ENCODE results near the gene CNKSR2.

The CNKSR2 gene

GRCh38 chrX:21658152-21658737 lies 284.0 kb downstream of the CNKSR2 start, which contains the start of gene KLHL34:
Gene KLHL34 (minus strand): TSS chrX:21658330. CDS start chrX:21657788, 542 bp downstream.
- H3K27ac Mint-ChIP-seq: peak within 1 kb of the TSS; percentile 28
- CTCF ChIA-PET: no interaction called here
- H3K4me3 Mint-ChIP-seq: peak within 1 kb of the TSS; percentile 65
- peak; percentile 29 for DNase-seq
- no peaks in the 10 kb centered on the region for H3K9me3 Mint-ChIP-seq
- peaks cover 20% of the 10 kb centered on the region for H3K27me3 Mint-ChIP-seq
- H3K36me3 Mint-ChIP-seq: peaks cover 4% of the 10 kb centered on the region
- peaks cover 9% of the 10 kb centered on the region for H3K4me1 Mint-ChIP-seq

DNA sequence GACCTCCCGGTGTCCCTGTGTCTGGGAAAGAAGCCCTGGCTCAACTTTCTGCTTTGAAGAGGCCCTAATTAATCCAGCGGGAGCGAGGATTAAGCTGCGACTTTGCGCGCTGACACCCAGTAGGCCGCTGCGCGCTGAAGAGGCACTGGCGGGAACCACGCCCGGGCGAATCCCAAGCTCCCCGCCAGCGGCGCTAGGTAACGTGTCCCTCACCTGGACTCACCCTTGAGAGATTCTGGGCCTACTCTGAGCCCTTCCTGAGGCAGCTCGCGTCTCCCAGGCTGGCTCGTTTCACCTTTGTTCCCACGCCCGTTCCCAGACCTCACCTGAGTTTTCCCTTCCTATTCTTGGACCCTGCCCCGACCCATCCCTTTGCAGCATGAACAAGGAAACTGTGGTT lies 284.5 kb downstream of the CNKSR2 start:
- CTCF ChIA-PET: no interaction called here

DNA sequence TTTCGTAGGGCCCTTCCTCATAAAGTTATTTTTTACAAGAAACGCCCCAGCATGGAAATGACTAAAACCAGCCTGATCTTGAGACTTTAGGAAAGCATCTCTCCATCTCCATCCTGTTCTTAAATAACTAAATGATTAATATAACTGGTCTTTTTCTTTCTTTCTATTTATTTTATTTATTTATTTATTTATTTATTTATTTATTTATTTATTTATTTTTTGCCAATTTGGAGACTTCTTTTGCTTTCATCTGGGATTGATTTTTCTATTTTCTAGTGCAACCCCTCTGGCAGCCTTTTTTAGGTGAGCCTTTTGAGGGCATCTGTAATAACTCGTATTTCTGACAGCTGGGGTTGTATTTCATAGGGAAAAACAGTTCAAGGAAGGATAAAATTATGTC lies 285.1 kb downstream of the CNKSR2 start:
- H3K4me3 Mint-ChIP-seq: peak overlapping the region; percentile 65
- peaks cover 4% of the 10 kb centered on the region for H3K36me3 Mint-ChIP-seq
- no peaks in the 10 kb centered on the region for H3K9me3 Mint-ChIP-seq
- CTCF ChIA-PET: no interaction called here
- H3K27me3 Mint-ChIP-seq: peaks cover 20% of the 10 kb centered on the region
- DNase-seq: no peak
- peaks cover 9% of the 10 kb centered on the region for H3K4me1 Mint-ChIP-seq
- peak overlapping the region; percentile 19 for H3K27ac Mint-ChIP-seq

More for the DNA sequence above, 284.5 kb downstream of the CNKSR2 start:
- peaks cover 9% of the 10 kb centered on the region for H3K4me1 Mint-ChIP-seq
- peak overlapping the region; percentile 19 for H3K27ac Mint-ChIP-seq
- peak; percentile 26 for DNase-seq
- H3K27me3 Mint-ChIP-seq: peaks cover 20% of the 10 kb centered on the region
- peaks cover 4% of the 10 kb centered on the region for H3K36me3 Mint-ChIP-seq
- H3K4me3 Mint-ChIP-seq: peak overlapping the region; percentile 65
- no peaks in the 10 kb centered on the region for H3K9me3 Mint-ChIP-seq

- Mint-ChIP-seq H3K9me3 (no peaks in the 10 kb centered on the region), H3K36me3 (peaks cover 4% of the 10 kb centered on the region), H3K27me3 (peaks cover 24% of the 10 kb centered on the region), H3K4me1 (peaks cover 9% of the 10 kb centered on the region), H3K27ac (no peak overlapping the region), H3K4me3 (no peak overlapping the region)
- DNase-seq: no peak
- CTCF ChIA-PET: no interaction called here
Measured at GRCh38 chrX:21660156-21660555, 285.9 kb downstream of the CNKSR2 start.

- Mint-ChIP-seq H3K27ac (no peak overlapping the region), H3K4me1 (peaks cover 9% of the 10 kb centered on the region), H3K9me3 (no peaks in the 10 kb centered on the region), H3K27me3 (peaks cover 24% of the 10 kb centered on the region), H3K4me3 (no peak overlapping the region), H3K36me3 (peaks cover 1% of the 10 kb centered on the region)
- DNase-seq: no peak
- CTCF ChIA-PET: no interaction called here
Measured at GRCh38 chrX:21661316-21661715, 287.1 kb downstream of the CNKSR2 start.

DNA sequence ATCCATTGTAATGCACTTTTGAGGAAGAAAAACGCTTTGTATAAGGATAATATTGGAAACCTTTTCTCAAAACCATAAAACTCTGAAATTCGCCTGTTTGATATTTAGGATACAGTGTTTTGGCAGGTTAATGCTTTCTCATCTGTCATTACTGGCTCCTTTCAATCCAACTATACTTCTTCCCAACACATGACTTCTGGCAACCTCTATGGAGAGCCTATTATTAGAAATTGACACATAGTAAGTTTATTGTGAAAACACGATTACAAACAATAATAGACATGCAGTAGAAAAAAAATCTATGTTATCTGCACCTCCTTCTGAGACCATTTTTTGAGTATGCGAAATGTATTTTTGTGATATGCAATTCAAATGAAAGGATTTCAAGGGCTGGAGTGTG lies 288.5 kb downstream of the CNKSR2 start:
- DNase-seq: no peak
- no peaks in the 10 kb centered on the region for H3K36me3 Mint-ChIP-seq
- no peaks in the 10 kb centered on the region for H3K9me3 Mint-ChIP-seq
- CTCF ChIA-PET: no interaction called here
- no peak overlapping the region for H3K27ac Mint-ChIP-seq
- no peak overlapping the region for H3K4me3 Mint-ChIP-seq
- peaks cover 6% of the 10 kb centered on the region for H3K4me1 Mint-ChIP-seq
- peaks cover 21% of the 10 kb centered on the region for H3K27me3 Mint-ChIP-seq

DNA sequence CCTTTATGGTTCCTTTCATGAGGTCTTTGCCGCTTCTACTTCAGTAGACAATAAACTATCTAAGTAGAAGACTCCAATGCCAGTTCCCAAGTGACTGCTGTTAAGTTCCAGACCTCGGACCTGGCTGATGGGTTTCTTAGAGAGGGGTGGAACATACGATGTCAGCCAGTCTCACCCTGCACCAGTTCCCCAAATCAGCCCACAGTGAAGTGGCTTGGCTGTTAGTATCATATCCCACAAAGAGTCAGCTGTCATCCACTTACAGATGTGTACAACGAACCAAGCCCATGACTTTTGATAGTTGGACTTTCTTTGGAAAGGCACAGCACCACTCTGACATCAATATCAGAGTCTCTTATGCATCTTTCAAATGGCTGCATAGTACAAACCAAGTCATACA lies 292.0 kb downstream of the CNKSR2 start:
- no peaks in the 10 kb centered on the region for H3K9me3 Mint-ChIP-seq
- no peak overlapping the region for H3K4me3 Mint-ChIP-seq
- no peak overlapping the region for H3K27ac Mint-ChIP-seq
- no peaks in the 10 kb centered on the region for H3K36me3 Mint-ChIP-seq
- no peaks in the 10 kb centered on the region for H3K4me1 Mint-ChIP-seq
- H3K27me3 Mint-ChIP-seq: peaks cover 9% of the 10 kb centered on the region
- CTCF ChIA-PET: no interaction called here
- DNase-seq: no peak

GRCh38 chrX:21666679-21667078 lies 292.5 kb downstream of the CNKSR2 start:
- H3K4me3 Mint-ChIP-seq: no peak overlapping the region
- DNase-seq: no peak
- H3K27ac Mint-ChIP-seq: no peak overlapping the region
- CTCF ChIA-PET: no interaction called here
- no peaks in the 10 kb centered on the region for H3K9me3 Mint-ChIP-seq
- H3K27me3 Mint-ChIP-seq: peaks cover 8% of the 10 kb centered on the region
- no peaks in the 10 kb centered on the region for H3K36me3 Mint-ChIP-seq
- H3K4me1 Mint-ChIP-seq: no peaks in the 10 kb centered on the region

- H3K4me3 Mint-ChIP-seq: no peak overlapping the region
- CTCF ChIA-PET: no interaction called here
- H3K27me3 Mint-ChIP-seq: peaks cover 4% of the 10 kb centered on the region
- H3K36me3 Mint-ChIP-seq: no peaks in the 10 kb centered on the region
- H3K4me1 Mint-ChIP-seq: no peaks in the 10 kb centered on the region
- no peak overlapping the region for H3K27ac Mint-ChIP-seq
- DNase-seq: no peak
- no peaks in the 10 kb centered on the region for H3K9me3 Mint-ChIP-seq
Measured at GRCh38 chrX:21674430-21675186, 300.4 kb downstream of the CNKSR2 start.

- DNase-seq: no peak
Measured at GRCh38 chrX:21675931-21676330, 301.7 kb downstream of the CNKSR2 start.

GRCh38 chrX:21678048-21678612 lies 303.9 kb downstream of the CNKSR2 start:
- H3K36me3 Mint-ChIP-seq: no peaks in the 10 kb centered on the region
- CTCF ChIA-PET: interaction anchor here (0.6 kb wide), 1 partner anchor 311 kb away, joined by 3 read pairs; no protein-coding TSS in a partner anchor
- H3K4me1 Mint-ChIP-seq: no peaks in the 10 kb centered on the region
- H3K27ac Mint-ChIP-seq: no peak overlapping the region
- H3K4me3 Mint-ChIP-seq: no peak overlapping the region
- H3K27me3 Mint-ChIP-seq: peaks cover 4% of the 10 kb centered on the region
- no peaks in the 10 kb centered on the region for H3K9me3 Mint-ChIP-seq
- DNase-seq: no peak

More at GRCh38 chrX:21675931-21676330, 301.7 kb downstream of the CNKSR2 start:
- Mint-ChIP-seq H3K4me1 (no peaks in the 10 kb centered on the region), H3K36me3 (no peaks in the 10 kb centered on the region), H3K4me3 (no peak overlapping the region), H3K27me3 (peaks cover 4% of the 10 kb centered on the region), H3K27ac (no peak overlapping the region), H3K9me3 (no peaks in the 10 kb centered on the region)
- CTCF ChIA-PET: no interaction called here

DNA sequence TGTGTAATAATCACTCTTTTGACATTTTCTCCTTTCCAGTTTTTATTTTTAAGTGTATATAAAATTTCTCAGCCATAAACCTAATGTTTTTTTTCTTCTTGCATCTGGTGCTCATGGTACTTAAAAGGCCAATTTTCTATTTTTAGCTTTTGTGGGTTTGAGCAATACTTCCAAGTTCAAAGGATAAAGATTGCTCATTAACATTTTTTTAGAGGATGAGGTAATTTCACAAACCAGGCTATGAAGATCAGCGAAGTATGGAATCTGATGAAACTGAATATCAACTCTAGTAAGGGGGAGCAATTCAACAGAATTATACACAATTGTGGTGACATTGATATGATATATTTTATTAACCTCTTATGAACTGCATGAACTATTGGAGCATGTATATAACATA lies 309.7 kb downstream of the CNKSR2 start:
- Mint-ChIP-seq H3K36me3 (no peaks in the 10 kb centered on the region), H3K9me3 (no peaks in the 10 kb centered on the region), H3K27me3 (peaks cover 4% of the 10 kb centered on the region), H3K4me1 (peaks cover 2% of the 10 kb centered on the region), H3K4me3 (no peak overlapping the region), H3K27ac (no peak overlapping the region)
- CTCF ChIA-PET: no interaction called here
- no peak for DNase-seq

DNA sequence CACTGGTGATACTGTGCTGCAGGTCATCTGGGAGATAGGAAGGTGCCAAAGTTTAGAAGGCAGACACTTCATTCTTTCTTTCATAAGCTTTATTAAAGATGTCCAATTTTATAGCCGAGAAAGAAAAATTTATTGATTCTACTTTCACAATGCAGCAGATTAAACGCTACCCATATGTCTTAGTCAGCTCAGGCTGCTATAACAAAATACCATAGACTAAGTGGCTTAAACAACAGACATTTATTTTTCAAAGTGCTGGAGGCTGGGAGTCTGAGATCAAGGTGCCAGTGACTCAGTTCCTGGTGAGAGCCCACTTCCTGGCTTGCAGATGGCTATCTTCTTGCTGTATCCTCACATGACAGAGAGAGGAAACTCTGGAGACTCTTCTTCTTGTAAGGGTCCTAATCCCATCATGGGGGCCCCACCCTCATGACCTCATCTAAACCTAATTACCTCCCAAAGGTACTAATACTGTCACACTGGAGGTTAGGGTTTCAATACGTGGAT lies 317.3 kb downstream of the CNKSR2 start:
- H3K4me1 Mint-ChIP-seq: peaks cover 13% of the 10 kb centered on the region
- H3K36me3 Mint-ChIP-seq: no peaks in the 10 kb centered on the region
- DNase-seq: peak; percentile 21
- no peaks in the 10 kb centered on the region for H3K27me3 Mint-ChIP-seq
- CTCF ChIA-PET: no interaction called here
- H3K9me3 Mint-ChIP-seq: peaks cover 5% of the 10 kb centered on the region
- H3K4me3 Mint-ChIP-seq: no peak overlapping the region
- no peak overlapping the region for H3K27ac Mint-ChIP-seq

- CTCF ChIA-PET: no interaction called here
- DNase-seq: no peak
- Mint-ChIP-seq H3K36me3 (no peaks in the 10 kb centered on the region), H3K9me3 (no peaks in the 10 kb centered on the region), H3K4me3 (no peak overlapping the region), H3K27me3 (no peaks in the 10 kb centered on the region), H3K4me1 (no peaks in the 10 kb centered on the region), H3K27ac (no peak overlapping the region)
Measured at GRCh38 chrX:21698272-21698671, 324.1 kb downstream of the CNKSR2 start.

DNA sequence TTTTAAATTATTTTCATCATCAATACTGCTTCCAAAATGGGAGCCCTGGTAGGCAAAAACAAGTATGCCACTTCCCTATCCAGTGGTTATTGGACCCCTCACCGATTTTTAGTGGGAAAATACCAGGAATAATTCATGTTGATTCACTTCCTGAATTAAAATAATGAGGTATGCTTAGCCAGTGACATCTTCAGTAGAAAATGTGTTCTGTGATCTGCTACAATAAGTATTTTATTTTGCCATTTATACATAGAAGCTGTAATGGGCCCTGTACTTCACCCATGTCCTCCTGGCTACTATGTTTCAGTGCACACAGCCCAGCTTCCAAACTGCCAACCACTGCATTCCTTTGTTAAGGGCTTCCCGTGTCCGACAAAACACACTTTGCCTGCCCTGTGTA lies 324.9 kb downstream of the CNKSR2 start:
- H3K9me3 Mint-ChIP-seq: no peaks in the 10 kb centered on the region
- no peaks in the 10 kb centered on the region for H3K27me3 Mint-ChIP-seq
- no peaks in the 10 kb centered on the region for H3K36me3 Mint-ChIP-seq
- no peak overlapping the region for H3K4me3 Mint-ChIP-seq
- H3K4me1 Mint-ChIP-seq: no peaks in the 10 kb centered on the region
- CTCF ChIA-PET: no interaction called here
- no peak overlapping the region for H3K27ac Mint-ChIP-seq
- DNase-seq: no peak

Data from activated naive CD4-positive, alpha-beta T cell treated with anti-CD3 and anti-CD28 coated beads, Interleukin-2, amount 10 ng/mL, durations not matched to agents 7 days and 5 days (primary cell).